Measurements from ENCODE around the gene ANKRD18B.
"Not testable (repeated sequence)": the region's sequence is repeated elsewhere in the genome, so short reads cannot be mapped to it uniquely, and the experiment has no call there.

The ANKRD18B gene

GRCh38 chr9:33587799-33588198, 63.7 kb downstream of the ANKRD18B start:
- H3K4me3 ChIP-seq (replicated peaks; ENCODE audit: low read depth, low read length); DNase-seq (ENCODE audit: extremely low read depth, low read depth): not testable (repeated sequence)

GRCh38 chr9:33588876-33589275, 64.8 kb downstream of the ANKRD18B start:
- DNase-seq (ENCODE audit: extremely low read depth, low read depth); H3K4me3 ChIP-seq (replicated peaks; ENCODE audit: low read depth, low read length): not testable (repeated sequence)

GRCh38 chr9:33590857-33591256, 66.8 kb downstream of the ANKRD18B start:
- not testable (repeated sequence) for DNase-seq (ENCODE audit: extremely low read depth, low read depth); H3K4me3 ChIP-seq (replicated peaks; ENCODE audit: low read depth, low read length)

DNA sequence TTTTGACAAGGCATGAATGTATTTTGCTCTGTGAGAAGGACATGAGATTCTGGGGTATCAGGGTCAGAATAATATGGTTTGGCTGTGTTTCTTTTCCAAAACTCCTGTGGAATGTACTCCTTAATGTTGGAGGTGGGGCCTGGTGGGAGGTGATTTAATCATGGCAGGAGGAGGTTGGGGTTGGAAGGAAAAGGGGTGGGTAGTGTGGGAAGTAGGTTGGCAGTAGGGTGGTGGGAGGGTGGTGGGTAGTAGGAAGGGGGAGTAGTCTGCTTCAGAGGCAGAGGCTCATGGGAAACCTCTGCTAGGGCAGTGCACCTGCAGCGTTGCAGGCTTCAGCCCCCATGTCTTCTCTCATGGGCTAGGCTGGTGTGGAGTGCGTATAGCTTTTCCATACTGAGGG, 72.9 kb downstream of the ANKRD18B start:
- not testable (repeated sequence) for H3K4me3 ChIP-seq (replicated peaks; ENCODE audit: low read depth, low read length); DNase-seq (ENCODE audit: extremely low read depth, low read depth)

GRCh38 chr9:33597386-33597785, 73.3 kb downstream of the ANKRD18B start:
- H3K4me3 ChIP-seq (replicated peaks; ENCODE audit: low read depth, low read length); DNase-seq (ENCODE audit: extremely low read depth, low read depth): not testable (repeated sequence)

DNA sequence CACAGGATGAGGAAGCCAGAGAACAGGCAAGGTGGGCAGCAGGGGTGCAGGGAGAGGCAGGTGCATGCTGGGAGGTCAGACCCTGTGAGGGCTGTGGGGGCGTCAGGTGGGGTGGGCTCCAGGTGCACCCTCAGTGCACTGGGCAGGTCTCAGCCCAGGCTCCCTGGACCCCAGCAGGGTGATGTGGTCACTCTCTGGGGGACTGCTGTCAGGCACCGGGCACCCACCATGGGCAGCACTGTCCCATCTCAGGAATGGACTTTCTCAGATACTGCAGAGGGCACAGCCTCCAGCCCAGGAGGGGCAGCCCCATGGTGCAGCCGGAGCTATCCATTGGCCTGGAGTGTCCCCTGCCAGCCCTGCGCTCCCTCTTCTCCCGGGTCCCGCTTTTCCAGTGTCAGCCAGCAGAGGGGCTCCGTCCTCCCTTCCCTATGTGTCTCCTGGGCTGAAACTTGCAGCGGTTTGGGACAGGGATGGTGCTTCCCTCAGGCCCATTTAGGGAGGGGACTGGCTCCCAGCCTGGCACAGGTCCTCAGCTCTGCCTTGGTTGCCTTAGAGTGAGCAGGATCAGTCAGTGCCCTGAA, 74.8 kb downstream of the ANKRD18B start:
- DNase-seq (ENCODE audit: extremely low read depth, low read depth); H3K4me3 ChIP-seq (replicated peaks; ENCODE audit: low read depth, low read length): not testable (repeated sequence)
- TF ChIP-seq, protein P1, sequence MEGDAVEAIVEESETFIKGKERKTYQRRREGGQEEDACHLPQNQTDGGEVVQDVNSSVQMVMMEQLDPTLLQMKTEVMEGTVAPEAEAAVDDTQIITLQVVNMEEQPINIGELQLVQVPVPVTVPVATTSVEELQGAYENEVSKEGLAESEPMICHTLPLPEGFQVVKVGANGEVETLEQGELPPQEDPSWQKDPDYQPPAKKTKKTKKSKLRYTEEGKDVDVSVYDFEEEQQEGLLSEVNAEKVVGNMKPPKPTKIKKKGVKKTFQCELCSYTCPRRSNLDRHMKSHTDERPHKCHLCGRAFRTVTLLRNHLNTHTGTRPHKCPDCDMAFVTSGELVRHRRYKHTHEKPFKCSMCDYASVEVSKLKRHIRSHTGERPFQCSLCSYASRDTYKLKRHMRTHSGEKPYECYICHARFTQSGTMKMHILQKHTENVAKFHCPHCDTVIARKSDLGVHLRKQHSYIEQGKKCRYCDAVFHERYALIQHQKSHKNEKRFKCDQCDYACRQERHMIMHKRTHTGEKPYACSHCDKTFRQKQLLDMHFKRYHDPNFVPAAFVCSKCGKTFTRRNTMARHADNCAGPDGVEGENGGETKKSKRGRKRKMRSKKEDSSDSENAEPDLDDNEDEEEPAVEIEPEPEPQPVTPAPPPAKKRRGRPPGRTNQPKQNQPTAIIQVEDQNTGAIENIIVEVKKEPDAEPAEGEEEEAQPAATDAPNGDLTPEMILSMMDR (IDR thresholded peaks at IDR 0.05; ENCODE audit: low read depth, low read length, missing control alignments), result peak; percentile 6

DNA sequence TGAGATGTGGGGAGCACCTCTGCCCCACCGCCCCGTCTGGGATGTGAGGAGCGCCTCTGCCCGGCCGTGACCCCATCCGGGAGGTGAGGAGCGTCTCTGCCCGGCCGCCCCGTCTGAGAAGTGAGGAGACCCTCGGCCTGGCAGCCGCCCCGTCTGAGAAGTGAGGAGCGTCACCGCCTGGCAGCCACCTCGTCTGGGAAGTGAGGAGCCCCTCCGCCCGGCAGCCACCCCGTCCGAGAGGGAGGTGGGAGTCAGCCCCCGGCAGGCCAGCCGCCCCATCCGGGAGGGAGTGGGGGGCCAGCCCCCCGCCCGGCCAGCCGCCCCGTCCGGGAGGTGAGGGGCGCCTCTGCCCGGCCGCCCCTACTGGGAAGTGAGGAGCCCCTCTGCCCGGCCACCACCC, 76.9 kb downstream of the ANKRD18B start:
- H3K4me3 ChIP-seq (replicated peaks; ENCODE audit: low read depth, low read length); DNase-seq (ENCODE audit: extremely low read depth, low read depth): not testable (repeated sequence)

DNA sequence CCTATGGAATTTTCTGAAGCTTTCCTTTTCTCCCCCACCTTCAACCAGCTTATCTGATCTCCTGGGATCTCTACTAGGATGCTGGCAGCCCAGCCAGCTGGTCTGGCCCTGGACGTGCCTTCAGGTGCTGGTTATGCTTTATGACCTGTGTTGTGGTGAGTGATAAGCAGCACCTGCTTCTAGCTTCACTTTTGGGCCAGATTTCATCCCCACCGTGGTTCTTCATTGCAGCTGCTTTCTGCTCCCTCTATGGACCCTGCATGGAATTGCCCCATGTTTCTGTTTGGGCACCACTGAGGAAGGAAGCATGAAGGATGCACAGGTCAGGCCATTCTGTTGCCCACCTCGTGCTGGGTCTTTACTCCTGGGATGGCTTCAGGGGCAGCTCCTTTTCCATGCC, 80.2 kb downstream of the ANKRD18B start:
- TF ChIP-seq, protein P1 (IDR thresholded peaks at IDR 0.05; ENCODE audit: low read depth, low read length, missing control alignments), result peak; percentile 32
- not testable (repeated sequence) for DNase-seq (ENCODE audit: extremely low read depth, low read depth); H3K4me3 ChIP-seq (replicated peaks; ENCODE audit: low read depth, low read length)

DNA sequence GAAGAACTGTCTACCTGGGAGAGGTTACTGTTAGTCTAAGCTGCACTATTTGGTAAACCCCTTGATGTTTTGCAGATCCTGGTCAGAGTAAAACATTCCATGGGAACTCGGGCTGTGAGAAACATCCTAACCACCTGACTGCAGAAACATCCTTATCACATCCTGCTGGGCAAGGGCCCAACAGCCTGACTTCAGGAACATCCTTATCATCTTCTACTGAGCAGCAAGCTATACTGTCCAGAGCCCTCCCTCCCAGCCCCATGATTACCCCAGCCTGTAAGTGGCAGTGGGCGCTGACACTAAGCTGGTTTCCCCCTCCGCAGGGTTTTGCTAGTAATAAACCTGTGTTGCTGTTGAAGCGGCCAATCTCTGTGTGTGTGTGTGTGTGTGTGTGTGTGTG, 80.9 kb downstream of the ANKRD18B start:
- H3K4me3 ChIP-seq (replicated peaks; ENCODE audit: low read depth, low read length); DNase-seq (ENCODE audit: extremely low read depth, low read depth): not testable (repeated sequence)

DNA sequence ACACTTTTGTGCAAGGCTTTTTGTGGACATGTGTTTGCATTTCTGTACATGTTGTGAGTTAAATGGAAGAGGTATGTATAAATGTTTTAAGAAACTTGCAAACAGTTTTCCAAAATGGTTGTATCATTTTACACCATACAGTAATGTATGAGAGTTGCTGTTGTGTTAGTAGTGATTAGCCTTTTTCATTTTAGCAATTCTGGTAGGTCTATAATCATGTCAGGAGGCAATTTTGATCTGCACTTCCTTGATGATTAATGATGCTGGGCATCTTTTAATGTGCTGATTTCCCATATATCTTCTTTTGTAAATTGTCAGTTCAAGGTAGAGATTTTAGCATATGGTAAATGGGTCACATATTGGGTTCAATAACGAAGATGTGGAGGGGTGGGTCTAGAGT, 87.3 kb downstream of the ANKRD18B start:
- TF ChIP-seq, protein P1 (IDR thresholded peaks at IDR 0.05; ENCODE audit: low read depth, low read length, missing control alignments), result no peak
- DNase-seq (ENCODE audit: extremely low read depth, low read depth), result no peak
- no peak overlapping the region for H3K4me3 ChIP-seq (replicated peaks; ENCODE audit: low read depth, low read length)

DNA sequence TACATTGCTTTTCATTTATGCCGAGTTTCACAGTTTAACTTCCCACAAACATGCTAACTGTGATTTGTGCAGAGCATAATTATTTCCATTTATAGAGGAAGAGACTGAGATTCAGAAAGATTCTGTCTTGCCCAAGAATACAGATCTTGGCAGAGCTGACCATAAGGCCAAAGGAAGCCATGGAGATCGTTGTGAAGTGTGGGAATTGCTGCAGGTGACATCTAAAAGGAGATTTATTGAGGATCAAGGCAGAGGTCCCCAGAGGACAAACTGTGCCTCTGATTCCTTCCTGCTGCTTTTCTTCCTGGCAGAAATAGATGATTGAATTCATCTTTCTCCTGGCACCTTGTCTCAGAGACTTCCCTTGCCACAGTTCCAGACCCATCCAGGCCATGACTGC, 88.4 kb downstream of the ANKRD18B start:
- not testable (repeated sequence) for DNase-seq (ENCODE audit: extremely low read depth, low read depth); H3K4me3 ChIP-seq (replicated peaks; ENCODE audit: low read depth, low read length)
